ENCODE measurements around the gene DIRAS2. TPM values are rescaled to one million over a fixed set of nuclear protein-coding genes. Genes with fewer than 3 reads are reported as not detected.

DIRAS2 gene
- total and polyA plus RNA-seq, 2 donors (not counting 3 experiments of a cell fraction or from before 2014, with no cell fraction given): not detected

DNA sequence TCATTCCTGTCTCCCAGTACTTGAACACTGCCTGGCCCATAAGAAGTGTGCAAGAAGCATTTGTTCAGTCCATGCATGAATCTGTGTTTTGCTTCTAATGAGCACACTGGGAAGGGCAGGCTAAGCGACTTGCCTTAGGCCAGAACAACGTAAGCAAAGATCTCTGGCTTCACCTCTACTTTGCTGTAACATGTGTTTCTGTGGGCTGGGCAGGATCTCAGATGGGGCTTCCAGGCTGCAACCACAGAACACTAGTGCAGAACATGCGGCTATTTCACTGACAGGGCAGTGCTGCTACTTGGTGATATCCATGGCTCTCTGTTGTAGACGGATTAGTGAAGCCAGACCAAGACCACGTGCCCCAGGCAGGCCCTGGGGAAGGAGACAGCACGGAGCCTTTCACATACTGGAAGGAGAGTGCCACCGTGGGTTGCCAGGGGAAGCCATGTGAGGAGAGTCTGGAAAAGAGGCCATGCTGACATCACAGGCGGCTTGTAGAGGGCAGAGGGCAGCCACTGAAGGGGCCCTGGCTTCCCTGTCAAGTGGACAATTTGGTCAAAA is 9.9 kb downstream of the DIRAS2 start:
- DNase-seq (ENCODE audit: low read depth, low spot score) (no peak), FAIRE-seq (no peak)
- no peak for TF ChIP-seq EZH2 (IDR thresholded peaks at IDR 0.05; ENCODE audit: borderline replicate concordance, low read depth, low read length, severe bottlenecking)
- dilution Hi-C loops (cut with MboI; ENCODE audit: extremely low pct_ligation_motif_present, low sequenced_read_pairs): no loop called here
- no peak overlapping the region for H3K27ac ChIP-seq (ENCODE audit: insufficient read depth, low read depth, low read length)
- H2AFZ ChIP-seq (ENCODE audit: low read depth, low read length): no peak overlapping the region
- H3K79me2 ChIP-seq (ENCODE audit: control insufficient read depth, insufficient read depth, low read length): no peaks in the 10 kb centered on the region
- H3K4me1 ChIP-seq (ENCODE audit: control insufficient read depth, extremely low read depth, insufficient read depth, low read length): no peaks in the 10 kb centered on the region
- H3K4me3 ChIP-seq (replicated peaks in 1 of 3; ENCODE audit: insufficient read depth in 1 of 3, low read depth in 1 of 3, low read length in 3 of 3): no peak overlapping the region
- intact Hi-C loops (cut with micrococcal nuclease): no loop called here
- H3K36me3 ChIP-seq (ENCODE audit: control insufficient read depth in 2 of 2, extremely low read depth in 1 of 2, insufficient read depth in 2 of 2, low read length in 2 of 2): no peaks in the 10 kb centered on the region
- no peaks in the 10 kb centered on the region for H4K20me1 ChIP-seq (replicated peaks; ENCODE audit: control insufficient read depth, extremely low read depth, insufficient read depth, low read length)
- ChIA-PET POLR2A (no interaction called here), CTCF (no interaction called here)
- no peaks in the 10 kb centered on the region for H3K9me3 ChIP-seq (replicated peaks; ENCODE audit: control insufficient read depth, insufficient read depth, low read length)
- no peak overlapping the region for H3K4me2 ChIP-seq (ENCODE audit: insufficient read depth, low read length)
- H3K27me3 ChIP-seq (ENCODE audit: control insufficient read depth in 2 of 2, insufficient read depth in 2 of 2, low read length in 2 of 2): no peaks in the 10 kb centered on the region
- H3K9me1 ChIP-seq (replicated peaks; ENCODE audit: control insufficient read depth, extremely low read depth, insufficient read depth, low read length): no peaks in the 10 kb centered on the region
- no TSS peak for BruUV-seq (replicated peaks)
- no peak overlapping the region for H3K9ac ChIP-seq (replicated peaks; ENCODE audit: extremely low read depth, insufficient read depth, low read length)

DNA sequence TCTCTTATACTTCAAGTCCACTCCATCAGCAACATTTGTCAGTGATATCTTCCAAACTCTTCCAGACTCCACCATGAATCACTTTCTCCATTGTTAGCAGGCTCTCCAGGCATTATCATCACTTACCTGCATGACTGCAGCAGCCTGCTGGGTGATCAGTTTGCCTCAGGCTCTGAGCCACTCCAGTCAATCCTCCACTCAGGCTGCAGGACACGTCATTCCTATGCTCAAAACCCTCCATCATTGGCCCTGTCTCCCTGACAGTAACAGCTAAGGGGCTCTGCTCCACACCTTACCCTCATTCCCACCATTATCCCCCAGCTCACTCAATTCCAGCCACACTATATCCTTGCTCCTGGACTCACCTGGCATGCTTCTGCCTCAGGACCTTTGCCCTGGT is 10.7 kb downstream of the DIRAS2 start:
- BruUV-seq (replicated peaks): no TSS peak
- dilution Hi-C loops (cut with MboI; ENCODE audit: extremely low pct_ligation_motif_present, low sequenced_read_pairs) (no loop called here), intact Hi-C loops (cut with micrococcal nuclease) (no loop called here)

More for the DNA sequence above, 10.7 kb downstream of the DIRAS2 start:
- H2AFZ ChIP-seq (ENCODE audit: low read depth, low read length): no peak overlapping the region
- DNase-seq (ENCODE audit: low read depth, low spot score) (no peak), FAIRE-seq (no peak)
- no peaks in the 10 kb centered on the region for H3K36me3 ChIP-seq (ENCODE audit: control insufficient read depth in 2 of 2, extremely low read depth in 1 of 2, insufficient read depth in 2 of 2, low read length in 2 of 2)
- ChIA-PET POLR2A (no interaction called here), CTCF (no interaction called here)
- no peaks in the 10 kb centered on the region for H3K4me1 ChIP-seq (ENCODE audit: control insufficient read depth, extremely low read depth, insufficient read depth, low read length)
- no peak overlapping the region for H3K27ac ChIP-seq (ENCODE audit: insufficient read depth, low read depth, low read length)
- no peak overlapping the region for H3K4me3 ChIP-seq (replicated peaks in 1 of 3; ENCODE audit: insufficient read depth in 1 of 3, low read depth in 1 of 3, low read length in 3 of 3)
- H3K4me2 ChIP-seq (ENCODE audit: insufficient read depth, low read length): no peak overlapping the region
- no peaks in the 10 kb centered on the region for H4K20me1 ChIP-seq (replicated peaks; ENCODE audit: control insufficient read depth, extremely low read depth, insufficient read depth, low read length)
- TF ChIP-seq, protein P1, sequence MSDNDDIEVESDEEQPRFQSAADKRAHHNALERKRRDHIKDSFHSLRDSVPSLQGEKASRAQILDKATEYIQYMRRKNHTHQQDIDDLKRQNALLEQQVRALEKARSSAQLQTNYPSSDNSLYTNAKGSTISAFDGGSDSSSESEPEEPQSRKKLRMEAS (IDR thresholded peaks at IDR 0.05; ENCODE audit: insufficient read depth, insufficient read length): no peak
- TF ChIP-seq POLR2A (IDR thresholded peaks at IDR 0.05; ENCODE audit: low read depth, low read length) (no peak), EZH2 (IDR thresholded peaks at IDR 0.05; ENCODE audit: borderline replicate concordance, low read depth, low read length, severe bottlenecking) (no peak), POLR2AphosphoS5 (IDR thresholded peaks at IDR 0.05; ENCODE audit: insufficient read depth, low read depth, low read length) (no peak), GATA2 (IDR thresholded peaks at IDR 0.05; ENCODE audit: insufficient read depth, insufficient read length, low read depth, low read length) (no peak), JUN (IDR thresholded peaks at IDR 0.05; ENCODE audit: borderline replicate concordance, insufficient read depth, insufficient read length, low read depth) (no peak), MYC (IDR thresholded peaks at IDR 0.05; ENCODE audit: low read depth, low read length) (no peak), FOS (IDR thresholded peaks at IDR 0.05; ENCODE audit: borderline replicate concordance, insufficient read depth, low read length) (no peak)
- TF ChIP-seq, protein P2, sequence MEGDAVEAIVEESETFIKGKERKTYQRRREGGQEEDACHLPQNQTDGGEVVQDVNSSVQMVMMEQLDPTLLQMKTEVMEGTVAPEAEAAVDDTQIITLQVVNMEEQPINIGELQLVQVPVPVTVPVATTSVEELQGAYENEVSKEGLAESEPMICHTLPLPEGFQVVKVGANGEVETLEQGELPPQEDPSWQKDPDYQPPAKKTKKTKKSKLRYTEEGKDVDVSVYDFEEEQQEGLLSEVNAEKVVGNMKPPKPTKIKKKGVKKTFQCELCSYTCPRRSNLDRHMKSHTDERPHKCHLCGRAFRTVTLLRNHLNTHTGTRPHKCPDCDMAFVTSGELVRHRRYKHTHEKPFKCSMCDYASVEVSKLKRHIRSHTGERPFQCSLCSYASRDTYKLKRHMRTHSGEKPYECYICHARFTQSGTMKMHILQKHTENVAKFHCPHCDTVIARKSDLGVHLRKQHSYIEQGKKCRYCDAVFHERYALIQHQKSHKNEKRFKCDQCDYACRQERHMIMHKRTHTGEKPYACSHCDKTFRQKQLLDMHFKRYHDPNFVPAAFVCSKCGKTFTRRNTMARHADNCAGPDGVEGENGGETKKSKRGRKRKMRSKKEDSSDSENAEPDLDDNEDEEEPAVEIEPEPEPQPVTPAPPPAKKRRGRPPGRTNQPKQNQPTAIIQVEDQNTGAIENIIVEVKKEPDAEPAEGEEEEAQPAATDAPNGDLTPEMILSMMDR (IDR thresholded peaks at IDR 0.05; ENCODE audit: extremely low read depth in 1 of 2, insufficient read depth in 1 of 2, low read depth in 1 of 2, low read length in 2 of 2): no peak
- H3K79me2 ChIP-seq (ENCODE audit: control insufficient read depth, insufficient read depth, low read length): no peaks in the 10 kb centered on the region
- no peak overlapping the region for H3K9ac ChIP-seq (replicated peaks; ENCODE audit: extremely low read depth, insufficient read depth, low read length)
- H3K9me1 ChIP-seq (replicated peaks; ENCODE audit: control insufficient read depth, extremely low read depth, insufficient read depth, low read length): no peaks in the 10 kb centered on the region
- no peaks in the 10 kb centered on the region for H3K9me3 ChIP-seq (replicated peaks; ENCODE audit: control insufficient read depth, insufficient read depth, low read length)
- H3K27me3 ChIP-seq (ENCODE audit: control insufficient read depth in 2 of 2, insufficient read depth in 2 of 2, low read length in 2 of 2): no peaks in the 10 kb centered on the region
